IPS-20b (cell line): Measurements from ENCODE around the gene NPIPA3.
"Not testable (repeated sequence)": the region's sequence is repeated elsewhere in the genome, so short reads cannot be mapped to it uniquely, and the experiment has no call there.

Experiments
- H3K27ac ChIP-seq: one replicate; pipeline ENCODE4 v1.5.1; 2013; ENCODE audit warnings: low read length
- H3K27me3 ChIP-seq: 2 replicates; pipeline ENCODE4 v1.6.1; 2013; ENCODE audit warnings: mild to moderate bottlenecking, low read length, inconsistent platforms; ENCODE audit not compliant: insufficient read depth
- H3K36me3 ChIP-seq: 2 replicates; pipeline ENCODE4 v1.6.1; 2013; ENCODE audit warnings: low read depth, mild to moderate bottlenecking, inconsistent platforms, low read length, moderate library complexity; ENCODE audit not compliant: insufficient read depth
- H3K4me1 ChIP-seq: 2 replicates; pipeline ENCODE4 v1.6.1; 2013; ENCODE audit warnings: mild to moderate bottlenecking, control low read depth, inconsistent platforms, low read length, moderate library complexity; ENCODE audit not compliant: insufficient read depth
- H3K4me3 ChIP-seq: 2 replicates; pipeline ENCODE4 v1.5.1; 2013; ENCODE audit warnings: mild to moderate bottlenecking, low read length, inconsistent platforms
- H3K9ac ChIP-seq: 2 replicates; pipeline ENCODE4 v1.6.1; 2013; ENCODE audit warnings: low read depth, mild to moderate bottlenecking, inconsistent platforms, low read length, moderate library complexity
- H3K9me3 ChIP-seq: 2 replicates; pipeline ENCODE4 v1.6.1; 2013; ENCODE audit warnings: mild to moderate bottlenecking, low read depth, low read length, inconsistent platforms; ENCODE audit not compliant: insufficient read depth

The NPIPA3 gene

GRCh38 chr16:14682121-14682520 lies 21.1 kb upstream of the NPIPA3 start:
- Histone ChIP-seq H3K9me3 (no peaks in the 10 kb centered on the region), H3K4me3 (no peak overlapping the region)

GRCh38 chr16:14685870-14686793 lies 17.1 kb upstream of the NPIPA3 start:
- H3K4me1 ChIP-seq, H3K27ac ChIP-seq, H3K4me3 ChIP-seq, H3K9me3 ChIP-seq, H3K27me3 ChIP-seq, H3K9ac ChIP-seq, H3K36me3 ChIP-seq: not testable (repeated sequence)

More at GRCh38 chr16:14682121-14682520, 21.1 kb upstream of the NPIPA3 start:
- H3K27ac ChIP-seq = no peak overlapping the region
- H3K27me3 ChIP-seq = no peaks in the 10 kb centered on the region
- H3K36me3 ChIP-seq = no peaks in the 10 kb centered on the region
- H3K9ac ChIP-seq = no peak overlapping the region
- H3K4me1 ChIP-seq = no peaks in the 10 kb centered on the region

GRCh38 chr16:14694129-14694528 lies 9.1 kb upstream of the NPIPA3 start, which contains the start of gene PLA2G10:
PLA2G10 (minus strand) TSS chr16:14694308; CDS start chr16:14694229, 79 bp downstream.
- not testable (repeated sequence) for H3K27me3 ChIP-seq, H3K4me3 ChIP-seq, H3K9ac ChIP-seq, H3K9me3 ChIP-seq, H3K27ac ChIP-seq, H3K36me3 ChIP-seq, H3K4me1 ChIP-seq

- not testable (repeated sequence) for H3K9me3 ChIP-seq, H3K27ac ChIP-seq, H3K4me1 ChIP-seq, H3K36me3 ChIP-seq, H3K27me3 ChIP-seq, H3K9ac ChIP-seq, H3K4me3 ChIP-seq
These were observed 1.4 kb upstream of the NPIPA3 start for GRCh38 chr16:14701859-14702258.

GRCh38 chr16:14702672-14703071 lies 539 bp upstream of the NPIPA3 start:
- H3K4me1 ChIP-seq, H3K9me3 ChIP-seq, H3K27ac ChIP-seq, H3K9ac ChIP-seq, H3K36me3 ChIP-seq, H3K4me3 ChIP-seq, H3K27me3 ChIP-seq: not testable (repeated sequence)

- not testable (repeated sequence) for H3K9me3 ChIP-seq, H3K27ac ChIP-seq, H3K36me3 ChIP-seq, H3K4me1 ChIP-seq, H3K4me3 ChIP-seq, H3K27me3 ChIP-seq, H3K9ac ChIP-seq
These were observed 30.0 kb downstream of the NPIPA3 start for GRCh38 chr16:14733233-14733632.

GRCh38 chr16:14740832-14741385 lies 37.7 kb downstream of the NPIPA3 start:
- not testable (repeated sequence) for H3K9me3 ChIP-seq, H3K27ac ChIP-seq, H3K4me3 ChIP-seq, H3K27me3 ChIP-seq, H3K36me3 ChIP-seq, H3K4me1 ChIP-seq, H3K9ac ChIP-seq

- not testable (repeated sequence) for H3K9ac ChIP-seq, H3K4me3 ChIP-seq, H3K4me1 ChIP-seq, H3K36me3 ChIP-seq, H3K9me3 ChIP-seq, H3K27me3 ChIP-seq, H3K27ac ChIP-seq
These were observed 38.6 kb downstream of the NPIPA3 start for GRCh38 chr16:14741794-14742193.

GRCh38 chr16:14742273-14743128 lies 39.3 kb downstream of the NPIPA3 start, which contains the start of gene NPIPA2:
NPIPA2 (plus strand) TSS chr16:14742533; CDS start chr16:14748066, 5,533 bp downstream.
- not testable (repeated sequence) for H3K4me1 ChIP-seq, H3K36me3 ChIP-seq, H3K4me3 ChIP-seq, H3K9me3 ChIP-seq, H3K27me3 ChIP-seq, H3K9ac ChIP-seq, H3K27ac ChIP-seq

GRCh38 chr16:14773654-14774053 lies 70.4 kb downstream of the NPIPA3 start:
- H3K4me1 ChIP-seq, H3K9me3 ChIP-seq, H3K36me3 ChIP-seq, H3K9ac ChIP-seq, H3K4me3 ChIP-seq, H3K27ac ChIP-seq, H3K27me3 ChIP-seq: not testable (repeated sequence)

GRCh38 chr16:14775624-14776023 lies 72.4 kb downstream of the NPIPA3 start:
- H3K4me1 ChIP-seq, H3K9me3 ChIP-seq, H3K9ac ChIP-seq, H3K27ac ChIP-seq, H3K4me3 ChIP-seq, H3K27me3 ChIP-seq, H3K36me3 ChIP-seq: not testable (repeated sequence)
